Measurements from ENCODE around the gene PLD1. TPM values are rescaled to one million over a fixed set of nuclear protein-coding genes. Genes with fewer than 3 reads are reported as not detected.

PLD1 gene
- total and polyA plus RNA-seq, 10 of the 15 experiments (the other 5 are each of a cell fraction or from before 2014, with no cell fraction given) = 2.9 to 108 (median 3.6) TPM

GRCh38 chr3:171786997-171787396, 23.3 kb downstream of the PLD1 start:
- TF ChIP-seq GABPA (IDR thresholded peaks at IDR 0.05; ENCODE audit: low read depth) (no peak), CREM (IDR thresholded peaks at IDR 0.05; ENCODE audit: low read depth) (no peak), IRF5 (IDR thresholded peaks at IDR 0.05; ENCODE audit: borderline replicate concordance) (no peak), PAX8 (IDR thresholded peaks at IDR 0.05) (no peak), CREB1 (IDR thresholded peaks at IDR 0.05; ENCODE audit: low read depth) (no peak), RAD51 (IDR thresholded peaks at IDR 0.05) (no peak)
- CTCF ChIA-PET = interaction anchor here (0.8 to 7.8 kb wide), 6 partner anchors 11 to 172 kb away, joined by 3 to 87 read pairs (median 3); no protein-coding TSS in a partner anchor
- RAD21 ChIA-PET (ENCODE audit: unreplicated experiment) = interaction anchor here (1.1 to 7.4 kb wide), 2 partner anchors 10 to 14 kb away, joined by 3 to 93 read pairs; no protein-coding TSS in a partner anchor
- H3K9ac ChIP-seq (ENCODE audit: control insufficient read depth, insufficient read depth, low read length) = no peak overlapping the region
- no peak overlapping the region for H2AFZ ChIP-seq (ENCODE audit: control insufficient read depth, low read depth, low read length)
- DNase-seq (ENCODE audit: low read depth, low spot score) = no peak
- FAIRE-seq = no peak
- H3K4me3 ChIP-seq = no peak overlapping the region
- no peaks in the 10 kb centered on the region for H4K20me1 ChIP-seq (ENCODE audit: control insufficient read depth, insufficient read depth)
- intact Hi-C loops (cut with micrococcal nuclease; ENCODE audit: unreplicated experiment) = no loop called here
- no peaks in the 10 kb centered on the region for H3K27me3 ChIP-seq (replicated peaks in 1 of 2; ENCODE audit: control insufficient read depth in 2 of 2, insufficient read depth in 2 of 2, low read length in 1 of 2)
- BruUV-seq (replicated peaks) = no TSS peak
- no peak for ATAC-seq
- in situ Hi-C loops (cut with MboI) = no loop called here
- no peaks in the 10 kb centered on the region; the same call in 1 of the 2 replicates for H3K4me1 ChIP-seq (ENCODE audit: control insufficient read depth, insufficient read depth, low read length)
- SMC1A ChIA-PET (ENCODE audit: uncharacterized antibody, unreplicated experiment) = interaction anchor here (0.6 to 10.9 kb wide), 8 partner anchors 8 to 173 kb away, joined by 3 to 187 read pairs (median 4); no protein-coding TSS in a partner anchor
- H3K9me3 ChIP-seq (replicated peaks; ENCODE audit: control insufficient read depth, insufficient read depth, low read length) = no peaks in the 10 kb centered on the region
- POLR2A ChIA-PET = interaction anchor here (0.9 to 1.9 kb wide), 3 partner anchors 11 to 31 kb away, joined by 3 to 6 read pairs (median 4); no protein-coding TSS in a partner anchor
- H3K4me2 ChIP-seq (ENCODE audit: control insufficient read depth, insufficient read depth) = no peak overlapping the region
- H3K27ac ChIP-seq (ENCODE audit: control insufficient read depth, insufficient read depth) = no peak overlapping the region
- WGBS (ENCODE audit: insufficient coverage, insufficient replicate concordance, low lambda C conversion rate, missing lambda C conversion rate) = 58% methylated on average over 1 of the region's 1 CpG
- H3K36me3 ChIP-seq (ENCODE audit: control insufficient read depth in 2 of 2, insufficient read depth in 2 of 2, low read length in 1 of 2) = peaks cover 0 to 2% of the 10 kb centered on the region in 2 experiments; a peak in 1 of 4 replicates
- H3K79me2 ChIP-seq (ENCODE audit: control insufficient read depth, insufficient read depth, low read length) = no peaks in the 10 kb centered on the region; the same call in 1 of the 2 replicates

Data from GM12878 (cell line).